ENCODE measurements around the gene CBR4.

DNA sequence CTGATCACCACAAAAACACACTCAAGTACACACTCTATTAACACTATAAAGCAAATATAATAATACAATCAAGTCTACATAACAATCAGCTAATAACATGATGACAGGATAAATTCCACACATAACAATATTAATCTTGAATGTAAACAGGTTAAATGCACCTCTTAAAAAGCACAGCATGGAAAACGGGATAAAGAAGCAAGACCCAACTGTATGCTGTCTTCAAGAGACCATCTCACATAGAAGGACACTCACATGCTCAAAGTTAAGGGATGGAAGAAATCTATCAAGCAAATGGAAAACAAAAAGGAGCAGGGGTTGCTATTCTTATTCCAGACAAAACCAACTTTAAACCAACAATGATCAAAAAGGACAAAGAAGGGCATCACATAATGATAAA is 28.1 kb downstream of the CBR4 start:
- TF ChIP-seq POLR2A (IDR thresholded peaks at IDR 0.05) (no peak), EP300 (IDR thresholded peaks at IDR 0.05) (no peak)
- TF ChIP-seq, protein P1, sequence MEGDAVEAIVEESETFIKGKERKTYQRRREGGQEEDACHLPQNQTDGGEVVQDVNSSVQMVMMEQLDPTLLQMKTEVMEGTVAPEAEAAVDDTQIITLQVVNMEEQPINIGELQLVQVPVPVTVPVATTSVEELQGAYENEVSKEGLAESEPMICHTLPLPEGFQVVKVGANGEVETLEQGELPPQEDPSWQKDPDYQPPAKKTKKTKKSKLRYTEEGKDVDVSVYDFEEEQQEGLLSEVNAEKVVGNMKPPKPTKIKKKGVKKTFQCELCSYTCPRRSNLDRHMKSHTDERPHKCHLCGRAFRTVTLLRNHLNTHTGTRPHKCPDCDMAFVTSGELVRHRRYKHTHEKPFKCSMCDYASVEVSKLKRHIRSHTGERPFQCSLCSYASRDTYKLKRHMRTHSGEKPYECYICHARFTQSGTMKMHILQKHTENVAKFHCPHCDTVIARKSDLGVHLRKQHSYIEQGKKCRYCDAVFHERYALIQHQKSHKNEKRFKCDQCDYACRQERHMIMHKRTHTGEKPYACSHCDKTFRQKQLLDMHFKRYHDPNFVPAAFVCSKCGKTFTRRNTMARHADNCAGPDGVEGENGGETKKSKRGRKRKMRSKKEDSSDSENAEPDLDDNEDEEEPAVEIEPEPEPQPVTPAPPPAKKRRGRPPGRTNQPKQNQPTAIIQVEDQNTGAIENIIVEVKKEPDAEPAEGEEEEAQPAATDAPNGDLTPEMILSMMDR (IDR thresholded peaks at IDR 0.05), result no peak
